HCT116 (cell line): ENCODE data around the gene ASPHD2. TPM values are rescaled to one million over a fixed set of nuclear protein-coding genes. Genes with fewer than 3 reads are reported as not detected.

Source experiments
- ATAC-seq: fragments of 200-7000 bp; cut with Tn5 transposase; 2 replicates; pipeline ENCODE4 v1.9.1; 2020; ENCODE audit warnings: mild to moderate bottlenecking, moderate library complexity
- BruUV-seq: library from RNA; stranded (reverse); fragments of 400-500 nt; replicated peaks from 2 replicates; lab custom pipeline; 2021; lab: Mats Ljungman, UMichigan
- CTCF ChIA-PET: fragments of 300-600 bp; sonication (Branson Sonifier 250); formaldehyde crosslinking; loops from one replicate; lab custom pipeline; 2021; ENCODE audit warnings: antibody characterized with exemption; lab: Charles Lee
- POLR2A ChIA-PET: fragments of 300-600, 350-600 bp; sonication (Branson Sonifier 250); formaldehyde crosslinking; loops from one replicate; lab custom pipeline; 2021; ENCODE audit warnings: antibody characterized with exemption; lab: Charles Lee
- RAD21 ChIA-PET, 2 experiments: fragments of 300-600 bp; sonication (Branson Sonifier 250); formaldehyde crosslinking; loops; one replicate each; lab custom pipeline; 2023; ENCODE audit warnings: low total read pairs in 2 of 2; ENCODE audit not compliant: uncharacterized antibody in 2 of 2, unreplicated experiment in 2 of 2, low non-redundant PET in 1 of 2; lab: Charles Lee
- DNase-seq: peaks from one replicate; pipeline ENCODE4 v3.0.0-alpha.2; 2010; ENCODE audit warnings: low read depth, low spot score
- H2AFZ ChIP-seq: fragments of 200-600 bp; shearing (Covaris generic), sonication (generic); 2 replicates; pipeline ENCODE4 v1.6.1; 2017; ENCODE audit warnings: low read depth, mixed run types, mixed read lengths, antibody characterized with exemption, low read length; ENCODE audit not compliant: poor library complexity, severe bottlenecking
- H3K27ac ChIP-seq: 2 replicates; pipeline ENCODE4 v1.5.1; 2012; ENCODE audit warnings: low read depth, low read length
- H3K27me3 ChIP-seq: fragments of 200-600 bp; sonication (generic); 2 replicates; pipeline ENCODE4 v1.6.1; 2016; ENCODE audit warnings: mixed run types, low read length, mixed read lengths; ENCODE audit not compliant: insufficient read depth
- H3K36me3 ChIP-seq, 2 experiments: fragments of 200-500 bp in 1 of 2; fragments of 200-600 bp in 1 of 2; sonication (Bioruptor generic) in 1 of 2; sonication (generic) in 1 of 2; 2 replicates each; pipeline versions ENCODE4 v1.5.1 to v1.6.1; 2014 to 2016; ENCODE audit warnings: low read length in 2 of 2, inconsistent platforms in 1 of 2, mixed read lengths in 1 of 2, mixed run types in 1 of 2; ENCODE audit not compliant: insufficient read depth in 2 of 2, control insufficient read depth in 1 of 2
- H3K4me1 ChIP-seq, 2 experiments: fragments of 200-600 bp in 1 of 2; sonication (generic) in 1 of 2; 2 replicates each; pipeline versions ENCODE4 v1.5.1 to v1.6.1; 2012 to 2017; ENCODE audit warnings: low read length in 2 of 2, inconsistent platforms in 1 of 2, mild to moderate bottlenecking in 1 of 2, mixed read lengths in 1 of 2, mixed run types in 1 of 2, moderate library complexity in 1 of 2; ENCODE audit not compliant: insufficient read depth in 2 of 2, control insufficient read depth in 1 of 2
- H3K4me2 ChIP-seq: fragments of 200-600 bp; sonication (generic); 2 replicates; pipeline ENCODE4 v1.6.1; 2017; ENCODE audit warnings: mixed run types, low read length, mixed read lengths
- H3K4me3 ChIP-seq, 2 experiments: fragments of 200-600 bp in 1 of 2; sonication (generic) in 1 of 2; replicated peaks in 1 of 2; 2 replicates each; pipeline ENCODE4 v1.5.1; 2011 to 2016; ENCODE audit warnings: low read length in 2 of 2, control low read depth in 1 of 2, low read depth in 1 of 2, mild to moderate bottlenecking in 1 of 2, mixed read lengths in 1 of 2, mixed run types in 1 of 2
- H3K79me2 ChIP-seq: fragments of 200-600 bp; sonication (generic); 2 replicates; pipeline ENCODE4 v1.6.1; 2017; ENCODE audit warnings: mild to moderate bottlenecking, mixed run types, low read length, moderate library complexity, mixed read lengths; ENCODE audit not compliant: insufficient read depth
- H3K9ac ChIP-seq: fragments of 200-600 bp; sonication (generic); 2 replicates; pipeline ENCODE4 v1.6.1; 2016; ENCODE audit warnings: low read length, mixed read lengths
- H3K9me2 ChIP-seq: fragments of 200-600 bp; sonication (generic), shearing (Covaris generic); 2 replicates; pipeline ENCODE4 v1.6.1; 2017; ENCODE audit warnings: mixed run types, mild to moderate bottlenecking, moderate library complexity; ENCODE audit not compliant: insufficient read depth
- H3K9me3 ChIP-seq, 2 experiments: fragments of 200-500 bp in 1 of 2; fragments of 200-600 bp in 1 of 2; sonication (Bioruptor generic) in 1 of 2; sonication (generic) in 1 of 2; 2 replicates each; pipeline ENCODE4 v1.6.1; 2014 to 2017; ENCODE audit warnings: low read length in 2 of 2, mixed read lengths in 2 of 2, inconsistent platforms in 1 of 2, low read depth in 1 of 2, mild to moderate bottlenecking in 1 of 2, mixed run types in 1 of 2, moderate library complexity in 1 of 2; ENCODE audit not compliant: control insufficient read depth in 1 of 2, insufficient read depth in 1 of 2
- H4K20me1 ChIP-seq: fragments of 200-600 bp; sonication (generic), shearing (Covaris generic); 2 replicates; pipeline ENCODE4 v1.6.1; 2017; ENCODE audit warnings: mixed run types, mild to moderate bottlenecking, moderate library complexity; ENCODE audit not compliant: insufficient read depth
- EZH2 ChIP-seq: fragments of 200-600 bp; sonication (generic); IDR thresholded peaks from 2 replicates; pipeline ENCODE4 v1.6.1; 2017; ENCODE audit warnings: antibody characterized with exemption, mixed run types
- POLR2A ChIP-seq: IDR thresholded peaks from 2 replicates; pipeline ENCODE4 v1.7.0; 2011; ENCODE audit warnings: borderline replicate concordance; ENCODE audit not compliant: insufficient read depth, insufficient read length; ENCODE audit errors: extremely low read depth
- POLR2AphosphoS5 ChIP-seq: IDR thresholded peaks from 2 replicates; pipeline ENCODE4 v1.6.1; 2011; ENCODE audit warnings: mild to moderate bottlenecking, low read depth, low read length, moderate library complexity
- RAD21 ChIP-seq: IDR thresholded peaks from 2 replicates; pipeline ENCODE4 v1.6.1; 2012; ENCODE audit warnings: low read depth, mild to moderate bottlenecking
- intact Hi-C: fragments of 100-400 bp; cut with micrococcal nuclease; formaldehyde crosslinking; loops from 2 replicates; pipeline ENCODE4 v1.10.0; 2022
- total RNA-seq: library from RNA; stranded (reverse); gene quantifications from one replicate; pipeline ENCODE4 v1.2.1, GENCODE V29; 2021; ENCODE audit not compliant: unreplicated experiment
- TF ChIP-seq, protein P1 (sequence below), 3 experiments: fragments of 200-600 bp in 1 of 3; sonication (generic) in 1 of 3; IDR thresholded peaks in 2 of 3; conservative IDR thresholded peaks in 1 of 3; 2 replicates each; pipeline ENCODE4 v1.5.1; 2012 to 2017; ENCODE audit warnings: low read depth in 2 of 3, low read length in 2 of 3, antibody characterized with exemption in 1 of 3, borderline replicate concordance in 1 of 3, control low read depth in 1 of 3, mild to moderate bottlenecking in 1 of 3, mixed read lengths in 1 of 3, mixed run types in 1 of 3, moderate library complexity in 1 of 3; ENCODE audit not compliant: insufficient read depth in 1 of 3

ASPHD2 gene
- total RNA-seq, 1 experiment from 2014 or later: 4.1 TPM

DNA sequence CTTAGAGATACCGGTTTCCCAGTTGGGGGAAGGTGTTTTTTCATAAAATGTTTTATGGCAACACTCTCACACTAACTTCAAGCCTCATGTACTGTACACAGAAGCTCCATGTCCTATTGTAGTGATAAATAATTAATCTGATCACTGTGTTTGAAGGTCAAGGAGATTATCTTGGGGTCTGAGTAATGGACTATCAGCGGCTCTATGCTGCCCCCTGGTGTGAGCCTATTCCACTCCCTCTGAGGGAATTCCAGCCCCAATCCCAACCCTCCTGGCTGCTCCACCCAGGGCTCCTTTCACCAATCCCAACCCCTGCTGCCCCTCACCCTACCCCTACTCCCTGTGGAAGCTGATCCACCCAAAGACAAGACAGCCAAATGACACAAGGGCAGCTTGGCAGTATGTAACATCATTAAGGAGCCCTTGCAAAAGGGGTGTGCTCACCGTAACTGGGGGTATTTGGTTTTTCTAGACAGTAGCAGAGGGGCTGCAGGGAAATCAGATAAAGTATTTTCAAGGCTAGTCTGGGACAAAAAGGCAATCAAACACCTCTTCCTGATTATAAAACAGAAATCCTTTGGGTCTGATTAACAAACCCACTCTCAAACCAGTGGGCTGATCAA, 32.2 kb downstream of the ASPHD2 start:
- ChIA-PET CTCF (interaction anchor here (0.7 to 3.9 kb wide), 7 partner anchors 10 to 97 kb away, joined by 3 to 35 read pairs (median 5); no protein-coding TSS in a partner anchor), POLR2A (interaction anchor here (1.3 kb wide), 1 partner anchor 97 kb away, joined by 3 read pairs; no protein-coding TSS in a partner anchor), RAD21 (interaction anchor here in 1 of 2 experiments (0.6 to 1.2 kb wide), 2 partner anchors 97 to 1520 kb away, joined by 3 to 6 read pairs; no protein-coding TSS in a partner anchor)
- H2AFZ ChIP-seq: no peak overlapping the region
- DNase-seq (peak; percentile 18), ATAC-seq (peak; percentile 99)
- peaks cover 0 to 7% of the 10 kb centered on the region in 2 experiments; a peak in 3 of 4 replicates for H3K4me1 ChIP-seq
- no TSS peak for BruUV-seq
- no peak overlapping the region for H3K27ac ChIP-seq
- peaks cover 20 to 27% of the 10 kb centered on the region in 2 experiments; a peak in 3 of 4 replicates for H3K36me3 ChIP-seq
- H3K4me3 ChIP-seq: no peak overlapping the region
- peaks cover 4% of the 10 kb centered on the region; the same call in 1 of the 2 replicates for H4K20me1 ChIP-seq
- no peaks in the 10 kb centered on the region for H3K27me3 ChIP-seq
- no peaks in the 10 kb centered on the region for H3K9me2 ChIP-seq
- intact Hi-C loops: loop anchor here (1.0 kb wide), 2 partner anchors 63 to 97 kb away; no protein-coding TSS in a partner anchor
- no peaks in the 10 kb centered on the region for H3K9me3 ChIP-seq
- peaks cover 14% of the 10 kb centered on the region for H3K79me2 ChIP-seq
- TF ChIP-seq POLR2AphosphoS5: no peak
- TF ChIP-seq, protein P1, sequence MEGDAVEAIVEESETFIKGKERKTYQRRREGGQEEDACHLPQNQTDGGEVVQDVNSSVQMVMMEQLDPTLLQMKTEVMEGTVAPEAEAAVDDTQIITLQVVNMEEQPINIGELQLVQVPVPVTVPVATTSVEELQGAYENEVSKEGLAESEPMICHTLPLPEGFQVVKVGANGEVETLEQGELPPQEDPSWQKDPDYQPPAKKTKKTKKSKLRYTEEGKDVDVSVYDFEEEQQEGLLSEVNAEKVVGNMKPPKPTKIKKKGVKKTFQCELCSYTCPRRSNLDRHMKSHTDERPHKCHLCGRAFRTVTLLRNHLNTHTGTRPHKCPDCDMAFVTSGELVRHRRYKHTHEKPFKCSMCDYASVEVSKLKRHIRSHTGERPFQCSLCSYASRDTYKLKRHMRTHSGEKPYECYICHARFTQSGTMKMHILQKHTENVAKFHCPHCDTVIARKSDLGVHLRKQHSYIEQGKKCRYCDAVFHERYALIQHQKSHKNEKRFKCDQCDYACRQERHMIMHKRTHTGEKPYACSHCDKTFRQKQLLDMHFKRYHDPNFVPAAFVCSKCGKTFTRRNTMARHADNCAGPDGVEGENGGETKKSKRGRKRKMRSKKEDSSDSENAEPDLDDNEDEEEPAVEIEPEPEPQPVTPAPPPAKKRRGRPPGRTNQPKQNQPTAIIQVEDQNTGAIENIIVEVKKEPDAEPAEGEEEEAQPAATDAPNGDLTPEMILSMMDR (IDR thresholded peaks at IDR 0.05 in 2 of 3, conservative IDR thresholded peaks at IDR 0.05 in 1 of 3; ENCODE audit: borderline replicate concordance in 1 of 3, insufficient read depth in 1 of 3, low read depth in 2 of 3, low read length in 2 of 3): peak; percentile 45 to 88 (median 87); a peak in 5 of 6 replicates
- TF ChIP-seq RAD21: peak; percentile 61
- H3K9ac ChIP-seq: no peak overlapping the region
- H3K4me2 ChIP-seq: no peak overlapping the region

DNA sequence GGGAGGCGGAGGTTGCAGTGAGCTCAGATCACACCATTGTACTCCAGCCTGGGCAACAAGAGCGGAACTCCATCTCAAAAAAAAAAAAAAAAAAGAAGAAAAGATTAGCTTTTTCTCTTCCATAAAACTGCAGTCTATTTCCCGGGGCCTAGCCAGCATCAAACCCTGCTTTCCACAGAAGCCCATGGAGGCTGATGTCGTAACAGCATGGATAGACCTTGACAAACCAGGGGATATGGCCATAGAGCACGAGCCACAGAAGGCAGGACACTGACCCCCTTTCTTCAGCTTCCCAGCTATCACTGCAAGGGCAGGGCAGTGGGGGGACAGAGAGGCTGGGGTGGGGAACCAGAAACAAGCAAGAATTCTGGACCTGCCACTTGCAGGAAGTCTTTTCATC, 33.0 kb downstream of the ASPHD2 start:
- H3K4me3 ChIP-seq: no peak overlapping the region
- H2AFZ ChIP-seq: no peak overlapping the region
- no peak overlapping the region for H3K4me2 ChIP-seq
- no peaks in the 10 kb centered on the region for H3K9me2 ChIP-seq
- H4K20me1 ChIP-seq: peaks cover 4% of the 10 kb centered on the region; the same call in 1 of the 2 replicates
- intact Hi-C loops: no loop called here
- H3K27me3 ChIP-seq: no peaks in the 10 kb centered on the region
- H3K79me2 ChIP-seq: peaks cover 14% of the 10 kb centered on the region
- H3K9ac ChIP-seq: no peak overlapping the region
- H3K4me1 ChIP-seq: peaks cover 0 to 7% of the 10 kb centered on the region in 2 experiments; a peak in 3 of 4 replicates
- TF ChIP-seq EZH2: no peak
- TF ChIP-seq POLR2A: no peak
- no peak for TF ChIP-seq RAD21
- CTCF ChIA-PET: interaction anchor here (0.7 to 3.9 kb wide), 6 partner anchors 57 to 98 kb away, joined by 3 to 35 read pairs (median 9); no protein-coding TSS in a partner anchor
- RAD21 ChIA-PET: interaction anchor here in 1 of 2 experiments (1.2 kb wide), 1 partner anchor 97 kb away, joined by 3 read pairs; no protein-coding TSS in a partner anchor
- POLR2A ChIA-PET: interaction anchor here (1.3 kb wide), 1 partner anchor 97 kb away, joined by 3 read pairs; no protein-coding TSS in a partner anchor
- no TSS peak for BruUV-seq
- DNase-seq (no peak), ATAC-seq (no peak)
- no peaks in the 10 kb centered on the region for H3K9me3 ChIP-seq
- H3K27ac ChIP-seq: no peak overlapping the region
- H3K36me3 ChIP-seq: peaks cover 24 to 32% of the 10 kb centered on the region in 2 experiments; a peak in 3 of 4 replicates
